HG02642 (cell line): ENCODE measurements around the gene ACSL5.
"Not testable (repeated sequence)": the region's sequence is repeated elsewhere in the genome, so short reads cannot be mapped to it uniquely, and the experiment has no call there.

ENCODE experiments used
- ATAC-seq: cut with Tn5 transposase; IDR thresholded peaks from one replicate; pipeline ENCODE4 v1.9.1; 2021; ENCODE audit warnings: mild to moderate bottlenecking; ENCODE audit not compliant: unreplicated experiment, poor library complexity

Gene ACSL5

GRCh38 chr10:112454910-112455779 lies 81.2 kb downstream of the ACSL5 start:
- no peak for ATAC-seq

GRCh38 chr10:112456533-112456932 lies 82.6 kb downstream of the ACSL5 start:
- ATAC-seq: no peak

- no peak for ATAC-seq
Measured at GRCh38 chr10:112460366-112460765, 86.5 kb downstream of the ACSL5 start.

GRCh38 chr10:112461029-112461887 lies 87.3 kb downstream of the ACSL5 start:
- ATAC-seq: no peak

- ATAC-seq: not testable (repeated sequence)
Measured at GRCh38 chr10:112464074-112464473, 90.2 kb downstream of the ACSL5 start.

- no peak for ATAC-seq
Measured at GRCh38 chr10:112465299-112465883, 91.5 kb downstream of the ACSL5 start.

GRCh38 chr10:112466802-112467201 lies 92.9 kb downstream of the ACSL5 start:
- ATAC-seq: no peak

- no peak for ATAC-seq
Measured at GRCh38 chr10:112467541-112468075, 93.7 kb downstream of the ACSL5 start.

GRCh38 chr10:112471878-112472487 lies 98.1 kb downstream of the ACSL5 start:
- peak; percentile 63 for ATAC-seq

GRCh38 chr10:112475575-112476218 lies 101.8 kb downstream of the ACSL5 start:
- ATAC-seq: no peak
